RPMI7951 (cell line): ENCODE data around the gene TMEM255A. TPM values are rescaled to one million over a fixed set of nuclear protein-coding genes. Genes with fewer than 3 reads are reported as not detected.

Experiments
- DNase-seq: peaks from one replicate; pipeline ENCODE4 v3.0.0-alpha.2; 2012; ENCODE audit warnings: low read depth
- total RNA-seq: library from RNA; depleted of rRNA; stranded (reverse); fragments of >200 nt; shearing (Covaris generic); gene quantifications from 2 replicates; pipeline ENCODE4 v1.2.3, GENCODE V29; 2014

The TMEM255A gene
- total RNA-seq, 1 experiment from 2014 or later, result 0.24 TPM

- no peak for DNase-seq
Observed at GRCh38 chrX:120308558-120308957, 2.7 kb downstream of the TMEM255A start.

DNA sequence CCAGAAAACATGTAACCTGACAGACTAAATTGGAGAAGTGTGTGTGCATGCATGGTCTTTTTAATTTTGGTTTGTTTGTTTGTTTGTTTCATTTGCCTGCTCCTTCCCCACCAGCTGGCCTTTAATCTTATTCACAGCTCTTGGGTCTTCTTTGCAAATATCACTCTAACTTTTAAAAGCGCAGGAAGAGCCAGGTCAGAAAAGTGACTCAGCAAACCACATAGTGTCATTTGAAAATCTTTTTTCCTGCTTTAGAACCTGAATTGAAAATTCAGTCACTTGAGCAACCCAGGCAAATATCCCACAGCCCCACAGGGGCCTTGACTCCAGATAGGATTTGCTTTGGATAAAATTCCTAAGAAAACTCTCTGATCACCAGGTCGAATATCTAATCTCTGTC lies 4.6 kb downstream of the TMEM255A start:
- DNase-seq, result peak; percentile 11

DNA sequence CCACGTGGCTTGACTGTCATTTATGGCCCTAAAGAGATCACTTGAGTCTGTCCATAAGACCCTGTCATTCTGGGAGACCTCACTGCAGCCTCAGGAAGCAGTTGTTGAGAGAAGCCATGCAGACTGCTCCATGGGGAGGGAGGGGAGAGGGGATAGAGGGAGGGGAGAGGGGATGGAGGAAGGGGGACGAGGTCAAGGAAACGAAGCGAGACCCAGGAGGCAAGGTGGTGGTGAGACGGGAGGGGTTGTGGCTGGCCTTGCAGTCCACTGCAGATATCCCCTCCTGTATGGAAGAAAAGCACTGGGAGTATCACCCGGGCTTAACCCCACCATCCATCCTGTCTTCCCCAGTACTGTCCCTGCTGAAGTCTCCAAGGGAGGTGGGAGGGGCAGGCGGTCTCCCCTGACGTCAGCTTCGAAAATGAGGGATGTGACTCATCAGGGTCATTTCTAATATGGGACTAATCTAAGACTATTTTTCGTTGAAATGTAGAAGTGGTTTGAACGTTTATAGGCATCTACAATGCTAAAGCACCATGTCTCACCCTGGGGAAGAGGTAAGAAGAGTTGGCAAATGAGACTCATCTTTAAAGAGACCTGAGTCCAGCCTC lies 5.6 kb downstream of the TMEM255A start:
- peak; percentile 23 for DNase-seq

- no peak for DNase-seq
Observed at GRCh38 chrX:120304256-120304655, 7.0 kb downstream of the TMEM255A start.

- DNase-seq, result no peak
Observed at GRCh38 chrX:120302434-120302833, 8.8 kb downstream of the TMEM255A start.

DNA sequence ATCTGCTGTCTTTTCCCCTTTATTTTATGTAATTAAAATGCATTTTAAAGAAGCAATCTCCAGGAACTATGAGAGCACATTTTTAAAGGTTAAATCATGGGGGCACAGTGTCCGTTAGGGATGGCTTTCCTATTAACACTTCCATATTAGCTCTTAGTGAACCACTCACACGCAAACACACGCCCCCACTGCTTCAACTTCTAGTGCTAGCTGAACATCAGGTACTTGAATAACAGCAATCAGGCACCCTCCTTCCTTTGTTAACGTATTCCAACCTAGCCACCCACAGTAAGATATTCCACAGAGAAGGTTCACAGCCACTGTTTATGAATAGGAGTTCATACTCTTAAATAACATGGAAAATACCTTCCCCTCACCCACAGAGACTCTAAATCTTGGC lies 9.3 kb downstream of the TMEM255A start:
- DNase-seq, result no peak

- no peak for DNase-seq
Observed at GRCh38 chrX:120301497-120301896, 9.8 kb downstream of the TMEM255A start.

DNA sequence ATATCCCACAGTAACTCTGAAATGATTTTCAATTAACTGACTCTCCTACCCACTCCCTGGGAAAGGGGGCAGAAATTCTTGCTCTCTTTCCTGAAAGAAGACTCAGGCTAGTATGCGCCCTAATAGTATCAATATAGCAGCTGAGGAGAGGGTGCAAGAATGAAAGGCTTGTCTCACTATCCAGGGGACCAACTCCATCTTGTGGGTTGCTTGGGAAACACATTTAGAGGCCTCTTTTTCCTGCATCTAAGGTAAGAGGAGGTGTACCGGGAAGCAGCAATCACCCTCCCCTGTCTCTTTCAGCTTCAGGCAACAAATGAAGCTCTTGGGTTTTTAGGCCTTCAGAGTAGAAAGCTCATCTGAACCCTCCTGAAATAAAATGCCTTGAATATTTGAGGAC lies 11.3 kb downstream of the TMEM255A start:
- DNase-seq, result no peak

GRCh38 chrX:120297923-120298322 lies 13.3 kb downstream of the TMEM255A start:
- DNase-seq, result no peak

DNA sequence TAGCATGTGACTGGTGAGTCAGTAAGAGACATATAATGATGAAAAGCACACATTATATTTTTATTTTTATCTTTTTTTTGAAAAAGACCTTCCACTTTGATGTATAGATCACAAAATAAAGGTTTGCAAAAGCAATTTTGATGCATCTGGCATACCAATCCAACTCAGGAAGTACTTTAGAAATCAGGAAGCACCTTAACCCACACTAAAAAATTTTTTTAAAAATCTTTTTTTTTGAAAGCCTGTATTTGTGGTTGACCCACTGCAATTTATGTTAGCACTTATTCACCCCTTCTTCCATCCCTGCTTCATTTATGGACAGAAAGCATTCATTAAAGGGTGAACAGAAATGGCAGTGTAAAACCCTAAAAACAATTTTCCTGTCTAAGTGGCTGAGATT lies 16.6 kb downstream of the TMEM255A start:
- no peak for DNase-seq

DNA sequence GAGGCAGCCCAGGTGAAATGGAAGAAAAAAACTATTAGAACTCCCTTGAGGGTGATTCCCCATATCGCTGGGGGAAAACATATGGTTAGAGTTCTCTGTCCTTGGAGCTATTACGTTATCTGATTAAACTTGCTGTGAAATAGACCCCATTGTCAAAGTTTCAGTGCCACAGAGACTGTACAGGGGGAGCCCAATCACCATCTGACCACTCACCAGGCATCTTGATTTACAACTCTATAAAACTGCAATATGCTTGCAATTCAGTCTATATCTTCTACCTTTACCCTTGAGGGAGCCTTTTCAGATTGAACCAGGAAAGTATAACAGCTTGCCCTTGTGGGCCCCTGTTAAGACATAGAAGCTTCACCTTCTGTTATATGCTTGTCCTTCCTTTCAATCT lies 18.2 kb downstream of the TMEM255A start:
- DNase-seq, result no peak

DNA sequence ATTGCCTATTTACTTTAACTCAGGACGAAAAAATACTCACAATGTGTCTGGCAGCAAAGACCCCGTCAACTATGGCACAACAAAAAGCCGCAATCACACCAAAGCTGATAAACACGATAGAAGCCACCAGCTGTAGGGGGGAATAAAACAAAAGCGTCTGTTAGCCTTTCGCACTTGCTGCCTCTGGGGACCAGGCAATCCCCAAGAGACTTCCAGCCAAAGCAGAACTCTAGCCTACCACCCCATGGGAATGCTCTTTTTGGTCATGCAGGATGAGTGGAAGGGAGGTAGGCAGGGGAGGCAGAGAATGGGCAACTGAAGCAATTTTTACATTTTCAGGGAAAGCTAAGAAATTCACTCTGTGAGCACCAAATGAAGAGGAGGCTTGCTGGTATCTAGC lies 20.1 kb downstream of the TMEM255A start:
- DNase-seq, result no peak

- DNase-seq, result no peak
Observed at GRCh38 chrX:120290107-120290506, 21.2 kb downstream of the TMEM255A start.

DNA sequence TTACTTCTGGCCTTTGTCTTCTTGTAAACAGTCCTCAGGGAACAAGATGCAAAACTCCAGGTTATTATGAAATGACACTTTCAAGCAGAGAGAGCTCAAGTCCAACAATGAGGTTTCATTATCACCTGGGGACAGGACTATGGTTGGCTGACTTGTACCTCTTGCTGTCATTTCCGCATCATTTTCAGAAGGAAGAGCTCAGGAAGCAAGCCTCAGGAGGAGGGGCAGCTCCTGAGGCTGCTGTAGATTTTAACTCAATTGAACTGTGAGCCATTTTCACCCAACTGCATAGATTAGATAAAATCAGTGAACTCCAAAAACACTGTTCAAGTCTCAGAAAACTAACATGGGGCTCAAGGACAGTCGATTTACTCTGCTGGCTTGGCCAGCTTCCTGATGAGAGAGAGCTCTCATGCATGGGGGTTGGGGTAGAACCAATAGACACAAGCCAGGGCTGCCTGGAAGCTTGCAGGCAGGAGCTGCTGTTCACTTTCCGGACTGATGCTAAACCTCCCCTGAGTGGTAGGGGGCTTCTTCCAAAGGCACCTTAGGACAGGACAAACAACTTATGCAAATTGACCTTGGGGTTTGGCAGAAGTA lies 23.6 kb downstream of the TMEM255A start:
- DNase-seq, result no peak

DNA sequence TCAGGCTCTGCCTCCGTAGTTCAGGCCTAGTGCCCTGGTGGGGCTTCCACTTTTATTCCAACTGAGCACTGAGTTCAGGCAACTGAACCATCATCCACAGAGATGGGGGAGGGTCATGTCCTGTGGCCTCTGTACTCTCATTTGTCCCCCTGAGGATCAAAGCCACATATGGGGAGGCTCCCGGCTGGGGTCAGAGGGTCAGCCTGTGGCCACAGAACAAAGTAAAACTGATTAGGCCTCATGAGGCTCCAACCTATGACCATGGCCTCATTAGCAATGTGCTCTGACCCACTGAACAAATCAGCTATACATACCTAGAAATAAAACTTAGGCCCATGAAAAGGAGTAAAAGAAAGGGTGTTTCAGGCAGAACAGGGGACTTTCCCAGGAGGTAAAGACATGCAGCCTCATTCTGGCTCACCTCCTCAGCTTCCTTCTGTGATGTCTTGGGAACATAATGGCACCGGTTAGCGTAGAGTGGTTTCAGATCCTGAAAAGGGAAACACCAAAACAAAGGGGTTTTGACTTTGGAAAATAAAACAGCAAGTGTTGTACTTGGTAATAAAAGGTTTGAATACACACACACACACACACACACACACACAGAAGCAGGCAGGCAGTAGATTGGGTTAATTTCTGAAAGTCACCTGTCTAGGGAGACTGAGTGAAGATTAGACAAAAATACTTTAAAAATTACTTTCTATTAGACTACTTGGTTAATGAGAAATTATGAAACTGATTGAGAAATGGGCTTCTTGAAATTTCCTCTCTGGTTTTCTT lies 24.3 kb downstream of the TMEM255A start:
- DNase-seq, result no peak

DNA sequence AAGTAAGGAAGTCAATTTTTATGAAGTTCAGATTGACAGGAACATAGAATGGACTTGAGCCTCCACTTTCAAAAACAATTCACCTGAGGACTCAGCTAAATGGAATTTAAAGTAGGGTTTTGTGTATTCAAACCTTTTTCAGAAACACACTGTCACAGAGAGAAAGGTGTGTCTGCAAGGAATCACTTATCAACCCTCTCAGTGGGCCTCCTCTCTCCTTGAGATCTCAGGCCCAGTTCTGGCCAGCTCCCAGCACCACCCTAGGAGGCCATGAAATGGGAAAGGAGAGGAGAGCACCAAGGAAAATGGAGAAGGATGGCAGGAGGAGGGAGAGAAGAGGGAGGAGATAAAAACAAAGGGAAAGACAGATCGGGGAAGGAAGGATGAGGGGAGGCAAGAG lies 28.6 kb downstream of the TMEM255A start:
- DNase-seq, result no peak

DNA sequence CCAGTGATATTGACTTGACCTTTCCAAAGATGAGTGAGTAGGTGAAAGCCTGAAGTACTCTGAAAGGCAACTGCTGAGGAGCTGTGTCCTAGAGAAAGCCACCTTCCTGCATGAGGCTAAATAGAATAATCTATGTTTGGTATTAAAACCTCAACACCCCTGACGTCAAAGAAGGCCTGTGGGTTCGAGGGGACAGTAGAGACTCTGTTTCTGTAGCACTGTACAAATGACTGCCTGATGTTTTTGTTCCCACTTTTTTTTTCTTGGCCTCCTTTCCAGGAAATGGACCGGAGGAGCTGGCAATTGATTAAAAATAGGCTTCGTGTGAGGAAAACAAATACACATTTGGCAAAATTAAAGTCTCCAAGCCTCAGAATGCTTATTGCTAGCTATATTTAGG lies 29.5 kb downstream of the TMEM255A start:
- DNase-seq, result no peak

- DNase-seq, result no peak
Observed at GRCh38 chrX:120281021-120281624, 30.1 kb downstream of the TMEM255A start.

DNA sequence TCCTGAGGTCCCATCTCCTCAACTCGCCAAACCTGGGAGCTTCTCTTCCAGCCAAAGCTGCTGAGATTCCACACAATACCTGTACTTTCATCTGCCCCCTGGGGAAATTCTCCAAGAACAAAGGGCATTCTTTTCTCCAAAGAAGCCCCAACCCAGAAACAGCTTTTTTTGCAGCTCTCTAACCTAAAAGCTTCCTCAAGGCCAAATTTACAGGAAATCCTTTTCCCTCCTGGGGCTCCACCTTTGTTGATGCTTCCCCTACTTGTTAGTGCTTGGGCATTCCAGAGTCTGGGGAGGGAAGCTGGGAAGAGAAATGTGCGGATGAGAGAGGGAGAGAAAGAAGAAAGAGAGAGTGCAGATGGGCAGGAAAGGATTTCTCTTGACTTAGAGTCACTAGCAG lies 36.3 kb downstream of the TMEM255A start:
- no peak for DNase-seq

- no peak for DNase-seq
Observed at GRCh38 chrX:120274145-120274544, 37.1 kb downstream of the TMEM255A start.

GRCh38 chrX:120271218-120271617 lies 40.0 kb downstream of the TMEM255A start:
- no peak for DNase-seq

DNA sequence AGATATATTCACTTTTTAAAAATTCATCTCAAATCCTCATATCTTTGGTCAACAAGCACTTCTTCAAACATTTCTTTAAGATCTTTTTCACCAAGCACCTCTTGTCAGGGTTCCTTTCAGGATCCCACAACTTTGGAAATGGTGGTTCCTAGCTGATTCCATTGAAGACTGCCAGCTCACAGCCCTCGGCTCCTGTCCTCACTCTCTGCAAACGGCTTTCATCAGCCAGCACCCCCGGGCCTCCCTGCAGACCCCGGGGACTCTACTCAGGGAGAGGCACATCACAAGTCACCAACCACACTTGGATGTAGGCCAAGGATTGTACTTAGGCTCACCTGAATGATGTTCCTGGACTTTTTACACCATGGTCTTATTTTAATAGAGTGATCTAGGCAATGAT lies 40.7 kb downstream of the TMEM255A start:
- DNase-seq, result no peak
